NCI-H1048 (cell line): Measurements from ENCODE around the gene KRTAP2-1.
"Not testable (repeated sequence)": the region's sequence is repeated elsewhere in the genome, so short reads cannot be mapped to it uniquely, and the experiment has no call there.

Experiments
- DNase-seq: peaks from one replicate; lab custom pipeline; 2025; lab: John Stamatoyannopoulos, UW

KRTAP2-1 gene

GRCh38 chr17:41012326-41013120, 34.6 kb downstream of the KRTAP2-1 start:
- DNase-seq: no peak

- DNase-seq: peak; percentile 38
These were observed 36.7 kb downstream of the KRTAP2-1 start for GRCh38 chr17:41010441-41010840.

GRCh38 chr17:41009936-41010335, 37.2 kb downstream of the KRTAP2-1 start:
- DNase-seq: no peak

DNA sequence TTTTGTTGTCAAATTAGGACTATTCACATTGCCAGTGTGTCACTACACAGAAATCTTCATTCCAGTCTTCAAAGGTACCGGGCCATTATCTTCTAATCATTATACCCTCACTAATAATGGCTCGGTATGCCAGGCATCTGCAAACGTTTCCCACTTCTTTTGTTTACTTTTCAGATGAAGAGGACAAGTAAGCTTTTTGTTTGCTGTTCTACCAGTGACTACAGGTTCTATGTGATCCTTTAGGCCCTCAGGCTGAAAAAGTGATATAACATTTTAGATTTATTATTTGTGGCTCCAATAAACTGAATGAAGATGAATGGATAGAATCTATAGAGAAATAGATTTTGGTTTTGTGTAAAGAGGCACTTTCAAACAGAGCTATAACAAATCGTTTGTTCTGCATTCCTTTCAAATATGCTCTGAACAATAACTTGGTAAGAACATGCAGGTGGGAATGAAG, 37.8 kb downstream of the KRTAP2-1 start:
- DNase-seq: peak; percentile 93

GRCh38 chr17:41008811-41009210, 38.3 kb downstream of the KRTAP2-1 start, which contains the start of gene KRTAP3-1:
KRTAP3-1 (minus strand) TSS chr17:41009128; CDS start chr17:41009074, 54 bp downstream.
- no peak for DNase-seq

DNA sequence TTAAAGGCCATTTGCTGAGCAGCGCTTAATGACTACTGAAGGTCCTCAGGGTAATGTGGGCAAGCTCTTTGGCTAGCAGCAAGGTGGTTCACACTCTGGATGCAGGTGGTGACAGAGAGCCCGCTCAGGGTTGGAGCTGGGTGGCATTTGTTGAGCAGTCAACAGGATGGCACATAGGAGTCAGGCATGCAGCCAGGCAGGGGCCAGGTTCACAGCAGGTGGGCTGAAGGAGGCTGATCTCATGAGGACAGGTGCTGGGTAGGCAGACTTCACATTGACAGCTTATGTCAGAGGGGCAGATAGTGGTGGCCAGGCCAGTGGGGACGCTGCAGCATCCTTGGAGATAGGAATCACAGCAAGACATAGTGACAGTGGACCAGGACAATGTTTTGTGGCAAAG, 42.7 kb downstream of the KRTAP2-1 start:
- DNase-seq: no peak

- no peak for DNase-seq
These were observed 43.2 kb downstream of the KRTAP2-1 start for GRCh38 chr17:41003926-41004325.

DNA sequence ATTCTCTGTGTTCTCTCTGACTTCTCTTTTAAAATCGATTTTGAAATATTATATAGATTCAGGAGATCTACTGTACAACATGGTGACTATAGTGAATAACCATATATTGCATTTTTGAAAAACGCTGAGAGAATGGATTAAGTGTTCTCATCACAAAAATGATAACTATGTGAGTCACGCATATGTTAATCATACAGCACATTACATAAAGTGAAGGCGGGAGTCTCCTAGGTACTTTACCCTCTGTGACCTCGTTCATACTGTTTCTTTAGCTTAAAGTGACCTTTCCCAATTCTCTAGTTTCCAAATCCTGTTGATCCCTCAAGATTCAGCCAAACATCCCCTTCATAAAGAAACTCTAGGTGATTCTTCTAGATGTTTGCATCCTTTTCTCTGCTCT, 44.3 kb downstream of the KRTAP2-1 start:
- no peak for DNase-seq

GRCh38 chr17:41001795-41002194, 45.3 kb downstream of the KRTAP2-1 start:
- no peak for DNase-seq

- DNase-seq: not testable (repeated sequence)
These were observed 47.6 kb downstream of the KRTAP2-1 start, which contains the start of gene KRTAP3-2 for GRCh38 chr17:40999563-40999962. KRTAP3-2 (minus strand) TSS chr17:40999906; CDS start chr17:40999853, 53 bp downstream.

GRCh38 chr17:40997361-40997760, 49.8 kb downstream of the KRTAP2-1 start:
- no peak for DNase-seq

DNA sequence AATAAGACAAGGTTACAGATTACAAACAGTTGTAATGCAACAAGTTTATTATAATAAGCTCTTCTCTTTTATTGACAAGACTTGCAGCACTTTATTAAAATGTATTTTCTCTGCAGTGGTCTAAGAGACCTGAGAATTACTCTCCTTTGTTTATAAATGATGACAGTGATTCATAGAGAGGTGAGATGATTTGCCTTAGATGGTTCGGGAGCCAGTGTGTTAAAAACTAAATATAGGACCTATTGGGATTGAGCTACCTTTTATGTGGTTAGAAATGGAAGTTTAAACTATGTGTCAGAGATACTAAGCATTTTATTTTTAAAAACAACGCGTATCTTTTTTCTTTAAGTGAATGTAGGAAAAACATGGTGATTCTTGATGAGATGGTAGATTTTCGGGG, 50.3 kb downstream of the KRTAP2-1 start:
- DNase-seq: no peak
